GM12874 (cell line): ENCODE data around the gene SSNA1.

ENCODE experiments used
- TF ChIP-seq, protein P1 (sequence below): IDR thresholded peaks from 2 replicates; pipeline ENCODE4 v1.5.1; 2011; ENCODE audit warnings: low read depth, mild to moderate bottlenecking, control low read depth, low read length, moderate library complexity; ENCODE audit not compliant: insufficient read depth

Gene SSNA1

DNA sequence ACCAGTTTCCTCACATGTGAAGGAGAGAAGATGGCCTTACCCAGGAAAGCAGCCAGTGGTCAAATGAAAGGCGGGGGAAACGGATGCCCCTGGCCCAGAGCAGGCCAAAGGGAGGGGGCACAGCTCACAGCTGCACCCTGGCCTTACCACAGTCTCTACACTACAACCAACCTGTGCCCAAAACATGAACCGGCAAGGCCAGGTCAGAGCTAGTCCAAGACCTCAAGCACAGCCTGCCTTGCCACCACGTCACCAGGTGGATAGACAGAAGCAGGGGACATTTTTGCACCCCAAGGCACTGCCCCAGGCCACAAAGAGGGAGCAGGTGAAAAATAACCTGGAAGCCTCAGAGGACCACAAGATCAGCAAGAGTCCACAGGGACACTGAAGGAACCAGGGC lies 45.0 kb upstream of the SSNA1 start:
- TF ChIP-seq, protein P1, sequence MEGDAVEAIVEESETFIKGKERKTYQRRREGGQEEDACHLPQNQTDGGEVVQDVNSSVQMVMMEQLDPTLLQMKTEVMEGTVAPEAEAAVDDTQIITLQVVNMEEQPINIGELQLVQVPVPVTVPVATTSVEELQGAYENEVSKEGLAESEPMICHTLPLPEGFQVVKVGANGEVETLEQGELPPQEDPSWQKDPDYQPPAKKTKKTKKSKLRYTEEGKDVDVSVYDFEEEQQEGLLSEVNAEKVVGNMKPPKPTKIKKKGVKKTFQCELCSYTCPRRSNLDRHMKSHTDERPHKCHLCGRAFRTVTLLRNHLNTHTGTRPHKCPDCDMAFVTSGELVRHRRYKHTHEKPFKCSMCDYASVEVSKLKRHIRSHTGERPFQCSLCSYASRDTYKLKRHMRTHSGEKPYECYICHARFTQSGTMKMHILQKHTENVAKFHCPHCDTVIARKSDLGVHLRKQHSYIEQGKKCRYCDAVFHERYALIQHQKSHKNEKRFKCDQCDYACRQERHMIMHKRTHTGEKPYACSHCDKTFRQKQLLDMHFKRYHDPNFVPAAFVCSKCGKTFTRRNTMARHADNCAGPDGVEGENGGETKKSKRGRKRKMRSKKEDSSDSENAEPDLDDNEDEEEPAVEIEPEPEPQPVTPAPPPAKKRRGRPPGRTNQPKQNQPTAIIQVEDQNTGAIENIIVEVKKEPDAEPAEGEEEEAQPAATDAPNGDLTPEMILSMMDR = no peak

DNA sequence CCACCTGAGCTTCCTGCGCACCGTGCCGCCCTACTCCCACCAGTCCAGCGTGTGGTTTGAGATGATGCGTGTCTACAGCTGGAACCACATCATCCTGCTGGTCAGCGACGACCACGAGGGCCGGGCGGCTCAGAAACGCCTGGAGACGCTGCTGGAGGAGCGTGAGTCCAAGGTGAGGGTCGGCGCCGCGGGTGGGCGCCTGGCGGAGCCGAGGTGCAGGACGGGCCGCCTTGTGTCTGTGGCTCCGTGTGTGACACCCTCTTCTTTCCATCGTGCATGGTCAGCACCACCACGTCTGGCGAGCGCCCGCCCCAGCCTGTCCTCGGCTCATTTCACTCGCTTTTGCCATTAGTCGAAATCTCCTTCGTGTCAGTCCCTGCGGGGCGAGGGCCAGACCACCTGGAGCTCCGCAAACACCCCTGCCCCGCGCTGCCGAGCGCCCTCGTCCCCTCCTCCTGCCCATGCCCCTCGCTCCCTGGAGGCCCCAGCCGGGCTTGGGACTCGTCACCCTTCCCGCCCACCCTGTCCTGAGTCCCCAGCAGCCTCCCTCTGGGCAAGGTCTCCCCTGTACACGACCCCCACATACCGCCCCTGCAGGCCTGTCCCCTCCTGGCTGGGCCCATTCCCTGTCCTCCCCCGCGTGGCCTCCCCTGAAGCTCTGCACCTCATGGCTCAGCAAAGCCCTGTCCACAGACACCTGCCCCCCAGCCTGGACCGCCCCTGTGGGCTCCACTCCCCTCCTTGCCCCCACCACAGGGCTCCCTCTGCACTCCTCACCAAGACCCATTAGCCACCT lies 42.5 kb upstream of the SSNA1 start:
- TF ChIP-seq, protein P1 = no peak

DNA sequence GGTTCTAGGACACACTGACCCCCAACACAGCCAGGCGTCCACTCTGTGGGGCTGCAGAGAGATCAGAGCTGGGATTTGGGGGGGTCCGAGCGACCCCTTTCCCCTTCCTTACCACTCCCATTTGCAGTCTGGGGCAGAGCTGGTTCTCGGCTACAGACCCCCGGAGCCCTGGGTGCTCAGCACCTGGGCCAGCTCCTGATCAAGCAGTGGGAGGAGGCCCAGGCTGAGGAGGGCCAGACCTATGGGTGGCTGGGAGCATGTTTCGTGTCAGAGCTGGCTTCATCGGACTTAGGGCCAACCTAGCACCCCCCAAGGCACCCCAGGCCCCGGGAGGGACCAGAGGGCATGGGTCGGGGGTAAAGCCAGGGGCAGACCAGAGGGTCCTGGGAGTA lies 42.0 kb upstream of the SSNA1 start:
- TF ChIP-seq, protein P1 = no peak

DNA sequence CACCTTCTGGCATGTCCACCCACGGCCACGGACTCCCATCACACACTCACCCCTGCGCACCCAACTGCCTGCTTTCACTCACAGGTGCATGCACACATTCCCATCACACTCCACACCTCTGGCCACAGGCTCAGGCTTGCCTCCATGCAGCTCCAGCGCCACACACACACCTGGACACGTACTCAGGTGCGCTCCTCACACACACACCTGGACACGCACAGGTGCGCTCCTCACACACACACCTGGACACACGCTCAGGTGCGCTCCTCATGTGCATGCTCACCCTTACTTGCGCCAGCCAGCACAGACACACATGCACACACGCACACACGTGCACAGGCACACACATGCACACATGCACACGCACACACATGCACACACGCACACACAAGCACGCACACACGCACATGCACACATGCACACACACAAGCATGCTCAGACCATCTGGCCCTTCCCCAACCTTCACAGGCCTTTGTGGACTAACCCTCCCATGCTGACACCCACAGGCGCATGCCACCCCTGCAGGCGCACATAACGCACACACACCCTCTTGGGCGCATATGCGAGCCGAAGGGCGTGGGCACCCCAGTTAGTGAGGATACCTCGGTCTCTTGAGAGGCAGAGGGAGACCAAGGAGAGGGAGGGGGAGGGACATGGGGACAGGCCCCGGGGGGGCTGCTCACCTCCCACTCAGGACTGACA lies 41.2 kb upstream of the SSNA1 start:
- TF ChIP-seq, protein P1 = no peak

DNA sequence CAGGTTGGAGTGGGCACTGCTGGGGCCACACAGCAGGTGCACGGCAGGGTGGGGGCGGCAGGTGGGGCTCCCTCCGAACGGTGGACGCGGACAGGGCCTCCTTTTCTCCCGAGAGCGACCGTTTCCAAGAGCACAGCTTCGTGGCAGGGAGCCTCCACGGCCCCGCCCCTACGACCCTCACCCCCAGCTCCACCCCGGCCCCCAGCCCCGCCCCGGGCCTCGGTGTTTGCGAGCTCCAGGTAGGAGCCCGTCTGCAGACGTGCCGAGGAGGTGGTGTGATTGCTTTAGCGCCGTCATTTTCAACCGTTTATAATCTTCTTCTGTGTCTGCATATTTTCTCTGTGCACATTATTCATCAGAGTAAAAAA lies 40.7 kb upstream of the SSNA1 start:
- TF ChIP-seq, protein P1 = no peak

DNA sequence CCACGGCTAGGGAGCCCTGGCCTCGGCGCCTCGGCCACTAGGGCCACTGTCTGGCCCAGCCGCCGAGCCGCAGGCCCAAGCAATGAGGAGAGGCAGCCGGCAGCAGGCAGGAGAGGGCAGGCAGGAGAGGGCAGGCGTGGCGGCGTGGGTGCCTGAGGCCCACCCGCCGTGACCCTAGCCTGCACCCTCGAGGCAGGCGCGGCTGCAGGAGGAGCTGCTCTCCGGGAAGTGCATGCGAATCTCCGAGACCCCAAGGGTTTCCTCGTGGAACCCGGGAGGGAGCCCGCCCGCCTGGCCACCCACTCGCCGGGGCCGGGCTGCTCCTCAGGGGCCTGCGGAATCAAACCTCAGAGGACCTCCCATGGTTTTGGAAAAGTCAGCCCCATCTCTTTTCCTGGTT lies 40.2 kb upstream of the SSNA1 start:
- TF ChIP-seq, protein P1 = no peak

DNA sequence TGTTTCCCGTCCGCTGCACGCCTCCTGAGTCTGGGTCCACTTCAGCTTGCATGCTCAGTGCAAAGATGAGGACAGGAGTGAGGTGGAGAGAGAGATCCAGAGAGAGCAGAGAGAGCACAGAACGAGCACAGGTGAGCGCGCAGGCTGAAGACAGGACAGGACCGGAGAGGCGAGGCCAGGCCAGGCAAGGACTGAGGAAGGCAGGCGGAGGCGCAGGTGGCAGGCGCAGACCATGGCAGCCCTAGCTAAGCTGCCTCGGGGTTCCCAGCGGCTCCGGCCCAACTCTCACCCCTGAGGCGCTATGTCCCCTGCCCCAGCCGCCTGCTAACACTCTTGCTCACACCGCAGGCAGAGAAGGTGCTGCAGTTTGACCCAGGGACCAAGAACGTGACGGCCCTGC lies 39.8 kb upstream of the SSNA1 start:
- TF ChIP-seq, protein P1 = no peak
